Stimulated activated CD4-positive, alpha-beta T cell treated with anti-CD3 and anti-CD28 coated beads, Interleukin-15, amount 100 ng/mL, for 24 hours (primary cell): ENCODE results near the gene HOXB6.

Source experiments
- DNase-seq: peaks from one replicate; pipeline ENCODE4 v3.0.0-alpha.2; 2020

The HOXB6 gene

GRCh38 chr17:48621410-48622392 lies 16.9 kb upstream of the HOXB6 start:
- no peak for DNase-seq

GRCh38 chr17:48620461-48621139 lies 15.8 kb upstream of the HOXB6 start:
- no peak for DNase-seq

- DNase-seq = no peak
Observed at GRCh38 chr17:48619826-48620449, 15.2 kb upstream of the HOXB6 start.

DNA sequence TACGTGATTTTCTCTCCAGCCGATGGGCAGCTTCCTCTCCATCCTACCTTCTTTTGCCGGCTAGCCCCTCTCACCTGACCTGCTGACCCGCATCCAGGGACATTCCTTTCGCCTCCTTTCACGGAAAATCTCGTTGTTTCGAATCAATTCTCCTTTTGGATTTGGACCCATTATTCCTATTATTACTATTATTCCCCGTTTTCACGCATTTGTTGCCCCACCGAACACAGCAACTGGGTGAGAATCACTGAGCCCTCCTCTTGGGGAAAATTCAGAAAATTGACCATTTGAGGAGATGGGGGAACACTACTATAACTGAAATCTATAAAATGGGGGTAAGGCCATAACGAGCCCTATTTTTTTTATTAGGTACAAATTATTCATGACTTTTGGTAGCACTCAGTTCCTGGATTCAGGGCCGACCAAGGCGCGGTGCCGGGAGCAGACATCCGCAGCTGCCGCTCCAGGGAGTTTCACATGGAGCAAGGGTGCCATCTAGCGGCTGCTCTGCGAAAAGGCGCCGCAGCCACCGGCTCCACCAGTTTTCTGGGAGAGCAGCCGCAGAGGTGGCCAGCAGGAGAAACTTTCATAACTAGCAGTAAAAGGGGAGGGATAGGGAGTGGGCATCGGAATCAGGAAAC lies 13.6 kb upstream of the HOXB6 start:
- peak; percentile 87 for DNase-seq

DNA sequence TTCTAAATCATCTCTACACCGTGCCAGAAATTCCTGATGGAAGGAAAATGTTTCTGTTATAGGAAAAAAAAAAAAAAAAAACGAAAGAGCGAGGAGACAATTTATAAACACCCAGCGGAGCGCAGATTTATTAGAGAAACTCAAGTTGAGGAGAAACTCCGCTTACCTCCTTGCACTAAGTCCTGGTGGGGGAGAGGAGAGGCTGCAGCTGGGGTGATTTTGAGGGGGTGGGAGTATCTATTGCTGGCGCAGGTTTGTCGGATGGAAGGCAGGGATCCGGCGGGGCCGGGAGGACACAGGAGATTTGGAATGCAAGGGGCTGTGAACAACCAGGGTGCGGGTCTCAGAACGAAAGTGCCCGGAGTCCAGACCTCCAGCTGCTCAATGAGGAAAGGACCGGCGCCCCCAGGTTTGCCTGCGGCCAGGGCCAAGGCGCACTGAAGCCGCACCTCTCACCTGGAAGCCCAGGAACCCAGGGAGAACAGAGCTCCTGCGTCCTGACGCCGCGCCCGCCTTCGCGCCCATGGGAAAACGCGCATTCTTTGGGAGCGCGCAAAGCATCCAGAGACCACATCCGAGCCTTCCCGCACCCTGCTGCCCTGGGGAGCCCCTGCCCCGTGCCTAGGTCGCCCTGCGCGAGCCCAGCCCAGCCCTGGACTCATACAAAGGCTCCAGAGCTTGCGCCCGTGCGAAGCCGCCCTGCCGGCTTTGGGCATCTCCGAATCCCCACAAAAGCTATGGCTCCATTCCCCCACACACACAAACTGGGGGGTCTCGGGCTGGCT lies 12.9 kb upstream of the HOXB6 start:
- DNase-seq = peak; percentile 20

DNA sequence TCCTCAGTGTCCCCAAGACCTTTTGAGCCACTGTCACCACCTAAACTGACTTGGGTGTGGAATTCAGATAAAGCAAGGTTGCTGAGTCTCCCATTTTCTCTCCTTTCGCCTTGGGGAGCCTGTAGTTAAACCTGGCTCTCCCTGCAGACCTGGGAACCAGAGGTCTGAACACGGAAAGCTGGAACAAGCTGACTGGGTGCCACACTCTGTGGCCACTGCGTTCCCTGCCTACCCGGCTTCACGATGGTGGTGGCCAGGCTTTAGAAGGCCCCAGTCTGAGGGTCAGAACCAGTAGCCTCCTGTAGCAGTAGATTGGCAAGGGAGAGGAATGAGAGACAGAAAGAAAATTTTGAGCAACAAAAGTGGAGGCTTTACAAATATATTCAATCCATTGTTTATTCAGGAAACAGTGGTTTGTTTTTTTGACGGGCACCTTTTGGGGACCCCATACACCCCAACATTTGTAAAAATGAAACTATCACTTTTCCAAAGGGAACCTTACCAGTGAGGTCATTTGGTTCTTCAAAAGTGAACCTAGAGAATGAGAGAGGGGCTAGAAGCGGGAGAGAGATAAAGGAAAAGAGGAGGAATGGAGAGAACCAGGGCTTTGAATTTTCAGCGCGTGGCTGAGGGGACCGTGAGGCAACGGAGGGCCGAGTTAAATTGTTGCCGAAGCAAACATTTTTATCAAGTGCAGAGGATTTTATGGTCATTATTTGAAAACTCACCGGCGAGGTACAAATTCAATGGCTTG lies 12.1 kb upstream of the HOXB6 start:
- no peak for DNase-seq

DNA sequence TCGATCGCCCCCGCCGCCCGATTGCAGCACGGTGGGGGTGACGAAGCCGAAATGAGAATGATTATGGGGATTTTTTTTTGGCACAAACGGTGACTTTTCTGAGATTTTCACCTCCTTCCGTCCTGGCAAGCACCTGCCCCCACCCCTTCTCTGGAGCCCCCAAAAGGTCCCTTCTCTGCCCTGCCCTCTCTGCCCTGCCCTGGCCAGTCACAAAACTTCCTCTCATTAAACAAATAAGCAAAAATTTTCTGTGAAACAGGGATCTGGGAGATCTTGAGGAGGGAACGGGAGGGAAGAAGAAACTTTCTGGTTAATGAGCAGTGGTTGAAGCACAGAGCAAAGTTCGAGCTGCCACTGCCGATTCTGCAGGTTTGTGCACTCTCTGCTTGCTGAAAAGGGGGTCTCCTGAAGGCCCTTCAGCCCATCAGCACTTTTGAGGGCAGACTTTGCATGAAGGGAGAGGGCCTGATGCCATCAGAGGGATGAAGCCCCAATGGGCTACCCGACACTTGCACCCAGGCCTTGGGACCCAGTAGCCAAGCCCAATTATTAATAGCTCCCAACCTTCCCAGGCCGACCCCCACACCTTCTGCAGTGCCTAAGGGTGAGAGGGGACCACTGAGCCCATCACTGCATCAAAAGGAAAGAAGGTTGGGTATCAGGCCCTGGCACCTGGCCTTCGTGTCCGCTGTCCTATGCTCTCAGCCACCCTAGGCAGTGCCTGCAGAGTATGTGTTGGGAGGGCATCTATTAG lies 11.4 kb upstream of the HOXB6 start:
- DNase-seq = no peak

DNA sequence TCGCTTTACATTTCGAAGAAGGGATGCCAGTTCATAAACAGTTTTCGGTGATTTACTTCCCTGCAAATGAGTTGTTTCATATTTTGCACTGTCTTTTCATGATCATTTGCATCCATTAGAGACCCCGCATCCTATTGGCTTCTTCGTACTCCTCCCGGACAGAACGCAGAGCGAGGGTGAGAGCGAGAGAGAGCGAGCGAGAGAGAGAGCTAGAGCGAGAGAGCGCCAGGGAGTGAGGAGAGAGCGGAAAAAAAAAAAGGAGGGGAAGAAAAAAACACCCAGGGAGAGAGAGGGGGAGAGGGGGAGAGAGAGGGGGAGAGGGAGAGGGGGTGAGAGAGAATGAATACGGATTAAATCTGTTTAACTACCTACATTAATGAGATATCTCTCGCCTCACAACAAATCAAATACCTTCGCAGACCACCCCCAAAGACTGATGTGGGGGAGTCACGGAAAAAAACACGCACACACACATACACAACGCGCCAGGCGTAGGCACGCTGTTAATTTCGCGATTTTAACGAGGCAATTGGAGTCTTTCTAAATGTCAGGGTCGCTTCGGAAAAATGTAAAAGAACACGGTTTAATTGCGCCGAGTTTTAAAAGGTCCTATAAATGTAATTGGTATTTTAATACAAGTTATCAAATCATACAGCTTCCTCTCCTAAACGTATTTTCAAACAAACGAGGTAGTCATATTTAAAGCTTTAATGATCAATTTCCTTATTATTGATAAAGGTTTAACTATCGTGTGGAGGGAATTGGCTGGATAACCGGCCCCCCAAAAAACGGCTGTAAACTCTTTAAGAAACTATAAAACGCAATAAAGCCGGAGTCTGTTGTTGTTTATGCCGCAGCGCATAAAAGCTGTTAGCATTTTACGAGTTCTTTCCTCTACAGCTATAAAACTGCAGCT lies 10.5 kb upstream of the HOXB6 start, which contains the start of gene HOXB8:
TSS of gene HOXB8 (minus strand) at position 246 of the 916 bp plus-strand sequence. CDS start 588 bp downstream, outside the sequence.
- no peak for DNase-seq

GRCh38 chr17:48613862-48614694 lies 9.3 kb upstream of the HOXB6 start:
- peak; percentile 57 for DNase-seq

DNA sequence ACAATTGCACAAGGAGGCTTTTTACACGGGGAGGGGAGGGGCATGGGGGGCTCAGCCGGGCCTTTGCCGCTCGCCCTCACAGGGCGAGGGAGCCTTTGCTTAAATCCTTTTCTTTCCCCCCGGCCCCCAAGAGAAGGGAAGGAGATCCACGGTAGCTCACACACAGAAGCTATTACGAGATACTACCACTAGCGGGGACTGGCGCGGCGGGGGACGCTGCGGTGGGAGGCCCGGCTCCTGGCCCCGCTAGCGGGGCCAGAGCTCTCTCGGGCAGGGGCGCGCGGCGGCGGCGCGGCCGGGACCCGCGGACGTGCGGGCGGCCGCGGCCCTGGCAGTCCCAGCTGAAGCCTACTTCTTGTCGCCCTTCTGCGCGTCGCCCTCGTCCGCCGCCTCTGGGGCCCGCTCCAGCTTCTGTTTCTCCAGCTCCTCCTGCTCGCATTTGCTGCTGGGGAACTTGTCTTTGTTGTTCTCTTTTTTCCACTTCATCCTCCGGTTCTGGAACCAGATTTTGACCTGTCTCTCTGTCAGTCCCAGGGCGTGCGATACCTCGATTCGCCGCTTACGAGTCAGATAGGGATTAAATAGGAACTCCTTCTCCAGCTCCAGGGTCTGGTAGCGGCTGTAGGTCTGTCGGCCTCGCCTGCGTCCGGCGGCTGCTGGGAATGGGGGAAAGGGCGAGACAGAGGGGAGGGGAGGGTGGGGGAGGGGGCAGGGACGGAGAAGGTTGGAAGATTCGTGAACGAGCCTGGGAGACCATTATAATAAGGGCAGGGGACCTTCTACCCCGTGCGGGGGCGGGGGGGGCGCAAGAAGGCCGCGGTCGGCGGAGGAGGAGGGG lies 8.3 kb upstream of the HOXB6 start:
- DNase-seq = peak; percentile 64

DNA sequence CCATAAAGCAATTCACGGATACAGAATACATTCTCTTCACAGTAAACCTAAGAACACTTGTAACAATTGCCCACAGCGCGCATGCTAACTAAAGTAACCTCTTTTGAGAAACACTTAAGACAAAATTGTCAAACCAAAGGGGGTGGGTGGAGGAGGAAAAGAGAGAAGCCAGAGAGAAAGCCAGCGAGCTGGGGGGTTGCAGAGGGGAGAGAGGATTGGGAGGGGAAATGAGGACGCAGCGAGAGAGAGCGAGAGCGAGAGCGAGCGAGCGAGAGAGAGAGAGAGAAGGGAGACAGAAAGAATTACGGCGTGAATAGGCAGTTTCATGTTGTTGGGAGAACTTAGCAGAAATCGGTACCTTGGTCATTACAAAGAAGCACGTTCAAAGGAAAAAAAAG lies 7.7 kb upstream of the HOXB6 start:
- no peak for DNase-seq

- DNase-seq = no peak
Observed at GRCh38 chr17:48611681-48612455, 7.1 kb upstream of the HOXB6 start.

- no peak for DNase-seq
Observed at GRCh38 chr17:48611213-48611612, 6.4 kb upstream of the HOXB6 start.

GRCh38 chr17:48610282-48611211 lies 5.8 kb upstream of the HOXB6 start, which contains the start of gene HOXB7:
Gene HOXB7 (minus strand): TSS chr17:48611017. CDS start chr17:48610918, 99 bp downstream.
- peak; percentile 85 for DNase-seq

DNA sequence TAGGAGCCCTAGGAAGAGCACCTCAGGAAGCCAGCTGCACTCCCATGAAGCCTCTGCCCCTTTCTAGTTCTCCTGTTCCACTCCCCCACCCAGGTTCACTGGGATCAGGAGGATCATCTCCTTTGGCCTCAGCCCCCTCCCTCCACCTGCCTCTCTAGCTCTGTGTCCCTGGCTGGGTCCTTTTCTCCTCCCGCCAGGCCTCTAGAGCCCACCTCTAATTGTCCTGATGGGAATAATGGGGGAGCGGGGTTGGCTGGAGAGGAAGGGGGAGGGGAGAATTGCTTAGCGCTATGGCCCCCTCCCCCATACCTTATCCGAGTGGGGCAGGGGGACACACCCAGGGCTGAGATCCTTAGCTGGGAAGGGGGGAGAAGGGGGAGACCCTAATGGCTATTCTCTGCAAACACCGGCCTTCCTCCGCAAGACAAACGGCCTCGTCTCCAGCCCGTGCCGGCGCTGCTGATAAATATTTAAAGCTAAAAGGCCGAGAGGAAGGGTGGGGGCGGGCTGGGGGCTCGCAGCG lies 5.0 kb upstream of the HOXB6 start:
- DNase-seq = no peak
